Fibroblast of skin of scalp (primary cell): ENCODE data around the gene KIAA1614.
A peak's percentile ranks its signal among the peaks of the same experiment; 100 is the strongest.

Source experiments
- DNase-seq: peaks from one replicate; pipeline ENCODE4 v3.0.0-alpha.2; 2013

KIAA1614 gene

DNA sequence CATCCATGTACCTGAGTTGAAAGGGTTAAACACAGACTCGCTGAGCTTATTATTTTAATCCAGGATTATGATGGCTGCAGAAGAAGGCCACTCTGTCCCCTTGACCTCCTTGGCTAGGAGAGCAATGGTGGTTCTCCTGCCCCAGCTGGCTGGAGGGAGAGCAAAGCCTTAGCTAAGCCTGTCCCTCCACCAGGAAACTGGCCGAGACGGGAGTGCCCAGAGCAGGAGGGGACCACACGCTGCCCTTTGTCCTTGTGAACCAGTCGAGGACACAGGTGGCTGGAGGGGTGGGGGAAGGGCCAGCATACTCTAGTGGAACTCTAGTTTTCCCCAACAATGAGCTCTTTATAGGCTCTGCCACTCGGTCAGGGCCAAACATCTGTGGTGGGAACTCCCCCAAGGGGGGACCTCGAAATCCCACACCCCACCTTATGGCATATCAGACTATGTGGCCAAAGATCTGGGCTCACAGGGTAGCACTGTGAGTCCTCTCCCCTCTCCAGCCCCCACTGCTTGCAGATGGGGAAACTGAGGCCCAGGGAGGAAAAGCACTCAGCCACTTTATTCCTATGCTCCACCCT, 12.9 kb downstream of the KIAA1614 start:
- DNase-seq: no peak

- DNase-seq: peak; percentile 41
These were observed 13.7 kb downstream of the KIAA1614 start for GRCh38 chr1:180926164-180926981.

DNA sequence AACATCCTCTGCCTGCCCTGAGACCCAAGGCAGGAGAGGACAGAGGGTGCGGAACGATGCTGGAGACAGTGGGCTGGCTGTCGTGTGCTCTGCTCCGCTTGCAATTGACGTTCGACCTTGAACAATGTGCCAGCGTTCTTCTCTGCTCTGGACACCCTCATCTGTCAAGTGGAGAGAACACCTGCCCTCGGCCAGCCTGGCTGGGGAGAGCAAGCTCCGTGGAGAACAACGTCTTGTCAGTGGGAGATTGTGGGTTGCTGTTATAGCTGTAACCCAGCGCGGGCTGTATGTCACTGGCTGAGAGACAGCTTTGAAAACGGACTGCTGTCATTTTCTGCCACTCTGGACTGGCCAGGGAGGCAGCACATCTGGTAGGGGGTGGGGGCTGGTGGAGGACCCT, 14.7 kb downstream of the KIAA1614 start:
- DNase-seq: no peak

- DNase-seq: no peak
These were observed 15.1 kb downstream of the KIAA1614 start for GRCh38 chr1:180927841-180928240.

- DNase-seq: no peak
These were observed 15.9 kb downstream of the KIAA1614 start for GRCh38 chr1:180928331-180929230.

DNA sequence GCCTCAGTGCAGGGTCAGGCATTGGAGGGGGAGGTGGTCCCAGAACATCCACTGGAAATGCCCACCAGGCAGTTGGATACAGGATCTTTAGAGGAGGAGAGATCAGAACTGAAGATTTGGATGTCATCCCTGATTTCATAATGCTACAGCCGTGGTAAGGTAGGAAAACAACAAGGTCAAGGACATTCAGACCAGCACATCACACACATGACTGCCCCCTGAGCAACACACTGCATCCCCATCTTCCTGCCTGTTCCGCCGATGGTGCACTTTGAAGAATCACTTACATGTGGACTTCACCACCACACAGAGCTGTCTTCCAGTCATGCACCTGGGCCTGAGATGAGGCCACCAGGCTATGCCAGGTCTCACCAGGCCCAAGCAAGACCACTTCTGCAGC, 16.7 kb downstream of the KIAA1614 start:
- DNase-seq: no peak

GRCh38 chr1:180930687-180931086, 18.0 kb downstream of the KIAA1614 start:
- no peak for DNase-seq

DNA sequence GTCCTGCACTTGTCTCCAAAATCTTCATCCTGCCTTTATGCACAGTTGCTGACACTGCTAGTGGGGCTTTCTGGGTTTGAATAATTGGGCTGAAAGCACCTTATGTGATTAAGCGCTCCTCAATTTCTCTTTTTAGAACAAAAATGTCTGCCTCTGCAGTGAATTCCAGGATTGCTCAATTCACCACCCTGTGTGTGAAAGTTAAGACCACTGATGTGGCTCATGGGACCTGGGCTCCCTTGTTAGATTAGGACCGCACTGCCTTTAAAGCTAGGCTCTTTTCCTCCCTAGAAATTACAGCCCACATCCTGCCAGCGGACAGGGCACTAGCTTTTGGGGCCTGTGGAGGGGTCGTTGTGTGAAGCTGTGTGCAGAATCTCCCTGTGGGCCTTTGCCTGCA, 18.8 kb downstream of the KIAA1614 start:
- DNase-seq: no peak

- DNase-seq: no peak
These were observed 19.7 kb downstream of the KIAA1614 start for GRCh38 chr1:180932378-180932777.

GRCh38 chr1:180933141-180933540, 20.4 kb downstream of the KIAA1614 start:
- DNase-seq: no peak

- no peak for DNase-seq
These were observed 21.9 kb downstream of the KIAA1614 start for GRCh38 chr1:180934563-180934962.

DNA sequence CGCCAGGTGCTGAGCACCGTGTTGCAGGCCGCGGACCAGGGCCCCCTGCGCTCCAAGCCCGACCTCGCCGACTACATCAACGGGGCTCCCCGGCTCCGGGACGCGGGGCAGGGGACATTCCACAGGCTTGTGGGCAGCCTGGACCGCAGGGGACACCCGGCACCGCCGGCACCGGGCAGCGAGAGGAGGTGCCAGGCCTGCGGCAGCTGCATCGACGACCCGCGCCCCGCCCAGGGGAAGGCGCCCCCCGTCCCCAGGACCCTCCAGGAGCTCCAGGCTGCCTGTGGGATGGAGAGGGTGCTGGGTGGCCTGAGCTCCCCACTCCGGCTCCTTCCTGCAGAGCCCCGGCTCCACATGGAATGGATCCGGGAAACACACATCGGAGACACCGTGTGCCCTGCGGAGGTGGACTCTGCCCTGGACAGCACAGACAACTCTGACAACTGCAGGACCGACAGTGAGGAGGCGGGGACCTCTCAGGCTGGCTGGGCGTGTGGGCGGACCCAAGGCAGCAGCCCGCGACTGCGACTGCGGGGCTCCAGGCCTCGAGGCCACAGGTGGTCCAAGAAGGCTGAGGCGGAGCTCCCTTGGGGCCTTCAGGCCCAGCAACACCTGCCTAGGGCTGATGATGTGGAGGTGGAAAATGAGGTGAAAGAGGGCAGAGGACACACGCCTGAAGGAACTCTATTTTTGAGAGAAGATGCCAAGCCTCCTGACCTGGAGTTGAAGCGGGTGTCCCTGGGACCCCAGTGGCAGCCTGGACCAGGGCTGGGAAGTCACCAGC, 22.8 kb downstream of the KIAA1614 start:
- no peak for DNase-seq

GRCh38 chr1:180936110-180937011, 23.7 kb downstream of the KIAA1614 start:
- no peak for DNase-seq

GRCh38 chr1:180937012-180937372, 24.3 kb downstream of the KIAA1614 start:
- no peak for DNase-seq

GRCh38 chr1:180937624-180938225, 25.0 kb downstream of the KIAA1614 start:
- DNase-seq: no peak

- DNase-seq: no peak
These were observed 26.5 kb downstream of the KIAA1614 start for GRCh38 chr1:180939073-180939710.

DNA sequence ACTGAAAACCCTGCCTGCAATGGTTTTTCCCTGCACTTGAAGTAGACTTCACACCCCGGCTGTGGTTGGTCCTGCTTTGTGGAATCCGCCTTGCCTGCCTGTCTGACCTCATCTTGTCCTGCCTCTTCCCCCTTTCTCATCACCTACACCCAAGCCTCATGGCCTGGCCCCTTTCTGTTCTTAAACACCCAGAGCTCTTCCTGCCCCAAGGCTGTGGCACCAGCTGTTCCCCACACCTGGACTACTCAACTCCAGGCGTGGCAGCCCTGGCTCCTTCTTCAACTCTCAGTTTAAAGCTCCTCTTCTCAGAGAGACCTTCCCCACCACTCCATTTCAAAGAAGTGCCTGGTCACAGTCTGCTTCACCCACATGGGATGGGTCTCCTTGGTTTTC, 27.0 kb downstream of the KIAA1614 start:
- DNase-seq: no peak

DNA sequence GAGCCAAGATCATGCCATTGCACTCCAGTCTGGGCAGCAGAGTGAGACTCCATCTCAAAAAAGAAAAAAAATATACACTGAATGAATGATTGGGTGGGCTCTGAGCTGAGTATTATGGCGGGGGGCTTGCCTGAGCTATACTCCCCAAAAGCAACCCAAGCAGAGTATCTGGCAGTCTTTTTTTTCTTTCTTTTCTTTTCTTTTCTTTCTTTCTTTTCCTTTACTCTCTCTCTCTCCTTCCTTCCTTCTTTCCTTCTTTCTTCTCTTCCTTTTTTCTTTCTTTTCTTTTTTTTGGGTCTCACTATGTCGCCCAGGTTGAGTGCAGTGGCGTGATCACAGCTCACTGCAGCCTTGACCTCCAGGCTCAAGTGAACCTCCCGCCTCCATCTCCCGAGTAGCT, 27.7 kb downstream of the KIAA1614 start:
- no peak for DNase-seq

GRCh38 chr1:180941518-180942275, 29.0 kb downstream of the KIAA1614 start:
- DNase-seq: no peak

DNA sequence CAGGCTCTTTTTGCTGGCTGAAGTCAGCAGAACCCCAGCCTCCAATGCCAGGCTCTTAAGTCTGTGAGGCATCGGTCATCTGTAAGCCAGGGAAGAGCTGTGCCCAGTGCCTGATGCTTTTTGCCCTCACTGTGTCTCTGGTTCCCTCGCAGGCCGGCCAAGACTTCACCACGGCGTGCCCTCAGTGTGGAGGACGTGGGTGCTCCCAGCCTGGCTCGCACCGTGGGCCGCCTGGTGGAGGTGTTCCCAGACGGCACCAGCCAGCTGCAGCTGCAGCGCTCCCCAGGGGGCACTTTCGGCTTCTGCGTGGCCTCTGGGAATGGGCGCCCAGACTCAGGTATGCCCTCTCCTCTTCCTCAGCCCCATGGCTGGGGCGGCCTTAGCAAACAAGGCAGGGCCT, 32.5 kb downstream of the KIAA1614 start:
- no peak for DNase-seq
